ENCODE measurements around the gene STIM1.
"Not testable (repeated sequence)": the region's sequence is repeated elsewhere in the genome, so short reads cannot be mapped to it uniquely, and the experiment has no call there.

Gene STIM1

GRCh38 chr11:4127357-4127756 lies 271.9 kb downstream of the STIM1 start:
- H3K4me1 Mint-ChIP-seq, result no peaks in the 10 kb centered on the region
- H3K36me3 Mint-ChIP-seq (ENCODE audit: low read depth), result peaks cover 73% of the 10 kb centered on the region
- no peak overlapping the region for H3K4me3 Mint-ChIP-seq
- H3K9me3 Mint-ChIP-seq, result no peaks in the 10 kb centered on the region
- no peak for TF ChIP-seq CTCF (IDR thresholded peaks at IDR 0.05; ENCODE audit: unreplicated experiment in 3 of 3)
- H3K27me3 Mint-ChIP-seq (ENCODE audit: low read depth), result no peaks in the 10 kb centered on the region
- no peak overlapping the region for H3K27ac Mint-ChIP-seq

GRCh38 chr11:4130219-4130618 lies 274.8 kb downstream of the STIM1 start:
- H3K4me3 Mint-ChIP-seq; H3K27me3 Mint-ChIP-seq (ENCODE audit: low read depth); H3K9me3 Mint-ChIP-seq; H3K4me1 Mint-ChIP-seq; H3K27ac Mint-ChIP-seq: not testable (repeated sequence)
- H3K36me3 Mint-ChIP-seq (ENCODE audit: low read depth), result peaks cover 70% of the 10 kb centered on the region

- Mint-ChIP-seq H3K4me1 (no peaks in the 10 kb centered on the region), H3K27ac (peak overlapping the region in 2 of 3 experiments; percentile 5 to 15), H3K27me3 (ENCODE audit: low read depth) (no peaks in the 10 kb centered on the region), H3K4me3 (no peak overlapping the region), H3K36me3 (ENCODE audit: low read depth) (peaks cover 71% of the 10 kb centered on the region), H3K9me3 (peaks cover 18% of the 10 kb centered on the region)
- no peak for TF ChIP-seq CTCF (IDR thresholded peaks at IDR 0.05; ENCODE audit: unreplicated experiment in 3 of 3)
Observed at GRCh38 chr11:4134806-4135205, 279.3 kb downstream of the STIM1 start.

- Mint-ChIP-seq H3K4me3 (no peak overlapping the region), H3K27ac (no peak overlapping the region), H3K36me3 (ENCODE audit: low read depth) (peaks cover 81% of the 10 kb centered on the region), H3K9me3 (peaks cover 35% of the 10 kb centered on the region), H3K27me3 (ENCODE audit: low read depth) (no peaks in the 10 kb centered on the region), H3K4me1 (no peaks in the 10 kb centered on the region)
- no peak for TF ChIP-seq CTCF (IDR thresholded peaks at IDR 0.05; ENCODE audit: unreplicated experiment in 3 of 3)
Observed at GRCh38 chr11:4138497-4138896, 283.0 kb downstream of the STIM1 start.

- no peaks in the 10 kb centered on the region for H3K4me1 Mint-ChIP-seq
- no peaks in the 10 kb centered on the region for H3K27me3 Mint-ChIP-seq (ENCODE audit: low read depth)
- peaks cover 35% of the 10 kb centered on the region for H3K9me3 Mint-ChIP-seq
- H3K27ac Mint-ChIP-seq, result no peak overlapping the region
- TF ChIP-seq CTCF (IDR thresholded peaks at IDR 0.05; ENCODE audit: unreplicated experiment in 3 of 3), result no peak
- H3K4me3 Mint-ChIP-seq, result no peak overlapping the region
- peaks cover 72% of the 10 kb centered on the region for H3K36me3 Mint-ChIP-seq (ENCODE audit: low read depth)
Observed at GRCh38 chr11:4140067-4140636, 284.7 kb downstream of the STIM1 start.

Measured in nephron (organoid).